ENCODE results near the gene SMTNL2.
"Not testable (repeated sequence)": the region's sequence is repeated elsewhere in the genome, so short reads cannot be mapped to it uniquely, and the experiment has no call there.

Gene SMTNL2

GRCh38 chr17:4605826-4606225, 21.5 kb downstream of the SMTNL2 start:
- no peak for DNase-seq

GRCh38 chr17:4607261-4607741, 23.0 kb downstream of the SMTNL2 start:
- no peak for DNase-seq

- peak in 1 of 2 donors; percentile 25 for DNase-seq
Measured at GRCh38 chr17:4607773-4608187, 23.5 kb downstream of the SMTNL2 start.

GRCh38 chr17:4609761-4610160, 25.4 kb downstream of the SMTNL2 start:
- no peak for DNase-seq

- DNase-seq: no peak
Measured at GRCh38 chr17:4610162-4610561, 25.8 kb downstream of the SMTNL2 start.

GRCh38 chr17:4610656-4611055, 26.3 kb downstream of the SMTNL2 start:
- DNase-seq: no peak

GRCh38 chr17:4616476-4616875, 32.1 kb downstream of the SMTNL2 start:
- no peak for DNase-seq

GRCh38 chr17:4617090-4617489, 32.8 kb downstream of the SMTNL2 start:
- DNase-seq: no peak

GRCh38 chr17:4617590-4618351, 33.4 kb downstream of the SMTNL2 start:
- DNase-seq: no peak

GRCh38 chr17:4620531-4621101, 36.3 kb downstream of the SMTNL2 start:
- DNase-seq: no peak

- no peak for DNase-seq
Measured at GRCh38 chr17:4622375-4622774, 38.0 kb downstream of the SMTNL2 start.

GRCh38 chr17:4623249-4623648, 38.9 kb downstream of the SMTNL2 start:
- no peak for DNase-seq

GRCh38 chr17:4624451-4624911, 40.2 kb downstream of the SMTNL2 start:
- DNase-seq: not testable (repeated sequence)

GRCh38 chr17:4625181-4625617, 40.9 kb downstream of the SMTNL2 start:
- no peak for DNase-seq

GRCh38 chr17:4626734-4627256, 42.5 kb downstream of the SMTNL2 start:
- DNase-seq: no peak

GRCh38 chr17:4631431-4631830, 47.1 kb downstream of the SMTNL2 start:
- no peak for DNase-seq

GRCh38 chr17:4631836-4632580, 47.7 kb downstream of the SMTNL2 start:
- no peak for DNase-seq

GRCh38 chr17:4632581-4632920, 48.2 kb downstream of the SMTNL2 start:
- no peak for DNase-seq

- DNase-seq: no peak
Measured at GRCh38 chr17:4633643-4634042, 49.3 kb downstream of the SMTNL2 start.

GRCh38 chr17:4634976-4635375, 50.6 kb downstream of the SMTNL2 start:
- no peak for DNase-seq

- peak in 1 of 2 donors; percentile 21 for DNase-seq
Measured at GRCh38 chr17:4635823-4636375, 51.6 kb downstream of the SMTNL2 start.

- DNase-seq: no peak
Measured at GRCh38 chr17:4636474-4637100, 52.3 kb downstream of the SMTNL2 start.

GRCh38 chr17:4638766-4639165, 54.4 kb downstream of the SMTNL2 start:
- not testable (repeated sequence) for DNase-seq
